NCI-H748 (cell line): ENCODE data around the gene ZNF385C.
"Not testable (repeated sequence)": the region's sequence is repeated elsewhere in the genome, so short reads cannot be mapped to it uniquely, and the experiment has no call there.

Experiments used
- DNase-seq: peaks from one replicate; lab custom pipeline; 2025; ENCODE audit not compliant: unreplicated experiment; lab: John Stamatoyannopoulos, UW

Gene ZNF385C

DNA sequence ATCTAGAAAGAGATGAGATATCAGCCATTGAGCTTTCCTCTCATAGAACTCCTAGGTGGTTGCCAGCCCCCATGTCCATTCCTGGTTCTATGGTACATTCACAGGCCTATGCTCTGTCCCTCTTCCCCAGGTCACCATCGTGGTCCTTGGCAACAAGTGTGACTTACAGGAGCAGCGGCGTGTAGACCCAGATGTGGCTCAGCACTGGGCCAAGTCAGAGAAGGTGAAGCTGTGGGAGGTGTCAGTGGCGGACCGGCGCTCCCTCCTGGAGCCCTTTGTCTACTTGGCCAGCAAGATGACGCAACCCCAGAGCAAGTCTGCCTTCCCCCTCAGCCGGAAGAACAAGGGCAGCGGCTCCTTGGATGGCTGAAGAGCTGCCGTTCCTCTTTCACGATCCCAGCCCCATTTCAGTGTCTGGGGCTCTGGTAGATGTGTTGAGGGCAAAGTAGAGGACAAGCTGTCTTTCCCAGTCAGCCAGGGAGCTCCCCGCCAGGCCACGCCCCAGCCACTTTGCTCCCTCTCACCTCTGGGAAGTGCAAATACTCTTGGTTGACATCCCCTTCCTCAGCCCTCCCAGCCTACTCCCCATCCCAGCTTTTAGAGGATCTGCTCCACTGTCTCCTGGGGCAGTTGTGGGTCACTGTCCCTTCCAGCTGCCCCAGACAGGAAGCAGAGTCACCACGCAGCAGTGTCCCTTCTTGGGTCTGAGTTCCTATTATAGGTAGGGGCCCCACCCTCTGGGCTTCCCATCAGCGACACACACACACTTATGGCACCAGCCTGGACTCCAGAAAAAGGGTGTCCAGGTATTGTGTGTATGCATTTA, 74.5 kb downstream of the ZNF385C start:
- no peak for DNase-seq

GRCh38 chr17:42020845-42021244, 77.4 kb downstream of the ZNF385C start:
- DNase-seq = not testable (repeated sequence)

- peak; percentile 93 for DNase-seq
Observed at GRCh38 chr17:42019509-42020404, 78.5 kb downstream of the ZNF385C start, which contains the start of gene NKIRAS2. TSS of gene NKIRAS2 (plus strand) at chr17:42020090. CDS start at chr17:42021578, 1,488 bp downstream.

GRCh38 chr17:42018988-42019387, 79.3 kb downstream of the ZNF385C start:
- DNase-seq = no peak

GRCh38 chr17:42018339-42018738, 79.9 kb downstream of the ZNF385C start:
- peak; percentile 42 for DNase-seq

DNA sequence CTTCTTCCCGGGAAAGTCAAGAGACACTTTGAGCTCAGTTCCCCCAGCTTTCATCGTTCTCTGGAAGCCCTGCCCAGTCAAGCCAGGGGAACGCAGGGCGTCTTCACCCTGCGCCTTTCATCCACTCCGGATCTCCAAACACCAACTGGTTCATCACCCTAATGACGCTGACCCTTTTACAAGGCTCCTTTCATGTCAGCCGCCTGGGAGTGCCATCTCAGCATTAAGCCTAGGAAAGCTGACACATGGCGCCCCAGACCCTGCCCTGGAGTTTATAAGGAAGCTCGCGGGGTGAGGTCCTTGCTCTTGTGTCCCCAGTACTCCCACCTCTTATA, 80.4 kb downstream of the ZNF385C start:
- no peak for DNase-seq

DNA sequence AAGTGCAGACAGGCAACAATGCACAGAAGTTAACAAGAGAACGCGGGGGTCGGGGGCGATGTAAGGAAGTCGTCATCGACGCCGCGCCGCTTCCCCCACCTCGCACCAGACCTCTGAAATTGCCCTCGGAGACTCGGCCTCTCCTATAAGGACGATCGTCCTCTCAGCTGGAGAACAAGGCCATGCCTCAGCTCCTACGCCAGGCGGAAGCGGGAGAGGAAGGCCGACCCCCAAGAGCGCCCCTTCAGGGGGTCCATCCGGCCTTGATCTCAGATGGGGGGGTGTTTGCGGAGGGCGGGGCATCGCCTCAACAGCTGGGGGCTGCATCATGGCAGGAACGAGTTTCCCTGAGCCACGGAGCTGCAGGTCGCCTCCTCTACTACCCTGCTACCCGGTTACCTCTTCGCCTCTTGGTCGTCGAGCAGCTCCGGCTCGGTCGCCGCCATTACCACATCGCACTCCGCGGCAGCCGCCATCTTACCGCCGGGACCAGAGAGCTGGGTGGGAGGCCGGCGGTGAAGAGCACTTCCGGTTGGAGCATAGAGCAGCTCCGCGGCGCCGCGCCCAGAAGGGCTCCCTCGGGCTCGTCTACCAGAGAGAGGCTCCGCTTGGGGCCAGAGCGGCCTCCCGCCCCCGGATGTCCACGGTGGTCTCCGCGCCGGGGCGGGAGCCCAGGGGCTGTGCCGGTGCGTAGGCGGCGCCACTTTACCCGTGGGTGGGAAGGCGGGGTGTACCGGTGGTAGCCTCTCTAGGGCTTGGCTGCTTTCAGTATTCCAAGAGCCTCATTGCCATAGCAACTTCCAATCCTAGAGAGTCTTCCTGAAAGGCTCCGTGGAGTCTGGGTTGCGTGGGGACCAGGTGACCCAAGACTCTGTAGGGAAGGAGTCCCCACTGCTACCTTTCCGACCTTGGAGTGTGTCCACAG, 81.1 kb downstream of the ZNF385C start, which contains the start of gene DNAJC7:
TSS of gene DNAJC7 (minus strand) at position 499 of the 925 bp plus-strand sequence. CDS start at position 476, 23 bp downstream.
- DNase-seq = peak; percentile 96

DNA sequence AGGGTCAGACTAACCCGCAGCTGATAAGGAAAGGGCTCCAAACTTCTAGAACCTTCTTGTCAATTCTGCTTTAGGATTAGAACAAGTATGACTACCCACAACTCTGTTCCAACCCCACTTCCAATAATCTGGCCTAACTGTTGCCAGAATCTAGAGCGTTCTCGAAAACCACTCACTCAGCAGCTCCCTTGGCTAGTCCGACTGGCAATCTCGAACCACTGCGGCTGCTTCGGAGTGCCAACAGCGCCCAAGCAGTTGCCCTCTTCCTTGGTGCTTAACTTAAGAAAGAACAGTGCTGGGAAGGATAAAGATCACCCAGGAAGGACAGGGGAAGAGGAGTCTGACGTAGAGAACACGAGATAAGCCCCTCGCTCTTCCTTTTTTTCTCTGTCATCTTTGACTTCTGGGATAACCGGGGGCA, 81.9 kb downstream of the ZNF385C start:
- peak; percentile 30 for DNase-seq

DNA sequence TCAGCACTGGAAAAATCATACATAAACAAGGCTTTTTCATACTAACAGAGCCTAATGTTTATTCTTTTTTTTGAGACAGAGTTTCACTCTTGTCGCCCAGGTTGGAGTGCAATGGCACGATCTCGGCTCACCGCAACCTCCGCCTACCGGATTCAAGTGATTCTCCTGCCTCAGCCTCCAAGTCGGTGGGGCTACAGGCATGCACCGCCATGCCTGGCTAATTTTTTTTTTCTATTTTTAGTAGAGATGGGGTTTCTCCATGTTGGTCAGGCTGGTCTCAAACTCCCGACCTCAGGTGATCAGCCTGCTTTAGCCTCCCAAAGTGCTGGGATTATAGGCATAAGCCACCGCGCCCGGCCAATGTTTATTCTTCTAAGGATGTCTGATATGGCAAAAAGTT, 84.5 kb downstream of the ZNF385C start:
- not testable (repeated sequence) for DNase-seq

- DNase-seq = not testable (repeated sequence)
Observed at GRCh38 chr17:42012363-42012762, 85.9 kb downstream of the ZNF385C start.

- DNase-seq = no peak
Observed at GRCh38 chr17:42010898-42011516, 87.3 kb downstream of the ZNF385C start.

GRCh38 chr17:42010266-42010680, 88.0 kb downstream of the ZNF385C start:
- DNase-seq = not testable (repeated sequence)

DNA sequence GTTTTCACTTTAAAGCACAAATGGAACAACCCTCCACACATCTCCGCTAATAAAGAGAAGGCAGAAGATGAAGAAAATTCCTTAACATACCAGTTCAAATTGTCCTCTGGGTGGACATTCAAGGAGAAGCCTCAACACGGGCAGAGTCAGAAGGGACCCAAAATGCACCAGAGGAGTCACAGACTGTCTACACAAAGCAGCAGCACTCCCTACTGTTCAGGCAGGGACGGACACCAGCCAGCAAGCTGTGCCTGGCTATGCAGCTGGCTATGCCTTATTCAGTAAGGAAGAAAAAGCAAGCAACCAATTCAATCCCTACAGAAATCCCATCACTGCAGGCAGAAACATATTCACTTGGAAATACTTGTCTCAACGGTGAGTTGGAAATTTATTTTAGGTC, 89.1 kb downstream of the ZNF385C start:
- DNase-seq = no peak

DNA sequence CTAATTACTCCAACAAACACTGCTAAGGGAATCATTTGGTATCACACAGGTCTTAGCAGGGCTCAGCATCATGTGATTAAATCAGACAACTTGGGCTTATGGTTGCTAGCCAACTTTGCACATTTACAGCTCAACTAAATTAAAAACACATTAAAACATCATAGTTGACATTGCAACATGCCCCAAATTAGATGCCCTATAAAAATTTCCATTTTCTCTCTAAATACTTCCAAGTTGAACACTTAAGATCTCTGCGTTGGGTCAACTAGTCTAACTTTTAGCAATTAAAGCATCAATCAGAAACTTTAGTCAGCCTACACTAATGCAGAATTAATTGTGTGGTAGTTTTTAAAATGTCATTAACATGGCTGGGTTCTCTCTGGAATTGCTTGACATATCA, 93.1 kb downstream of the ZNF385C start:
- no peak for DNase-seq

- no peak for DNase-seq
Observed at GRCh38 chr17:42002792-42003301, 95.4 kb downstream of the ZNF385C start.

- DNase-seq = no peak
Observed at GRCh38 chr17:42002175-42002791, 96.0 kb downstream of the ZNF385C start.

GRCh38 chr17:42001729-42002128, 96.5 kb downstream of the ZNF385C start:
- no peak for DNase-seq

DNA sequence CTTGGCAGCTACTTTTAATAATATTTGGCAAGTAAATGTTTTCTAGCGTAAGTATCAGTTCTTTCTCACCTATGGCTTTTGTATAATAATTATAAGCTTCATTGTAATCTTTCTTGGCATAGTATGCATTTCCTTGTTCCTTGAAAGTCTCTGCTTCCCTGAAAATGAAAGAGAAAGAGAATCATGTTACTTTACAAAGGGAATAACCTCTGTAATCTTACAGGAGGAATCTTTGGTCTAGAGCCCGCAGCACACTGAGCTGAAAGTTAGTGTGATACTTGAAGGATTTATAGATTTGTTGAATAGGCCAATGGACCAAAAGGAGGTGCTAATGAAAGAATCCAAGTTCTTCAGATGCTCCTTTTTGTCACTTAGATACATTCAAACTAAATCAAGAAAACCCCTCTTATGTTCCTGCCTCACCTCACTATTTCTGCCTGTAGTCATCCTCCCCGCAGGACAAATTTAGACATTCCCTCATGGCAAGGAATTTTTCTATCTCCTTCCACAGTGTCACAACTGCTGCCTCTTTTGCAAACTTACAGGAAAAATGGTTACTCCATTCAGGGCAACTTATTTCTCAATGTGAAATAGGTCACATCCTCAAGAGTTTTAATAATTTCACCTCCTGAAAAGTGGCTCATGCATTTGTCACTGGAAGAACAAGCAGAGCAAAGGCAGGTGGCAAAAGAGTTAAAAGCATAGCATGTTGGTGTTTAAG, 97.7 kb downstream of the ZNF385C start:
- no peak for DNase-seq

DNA sequence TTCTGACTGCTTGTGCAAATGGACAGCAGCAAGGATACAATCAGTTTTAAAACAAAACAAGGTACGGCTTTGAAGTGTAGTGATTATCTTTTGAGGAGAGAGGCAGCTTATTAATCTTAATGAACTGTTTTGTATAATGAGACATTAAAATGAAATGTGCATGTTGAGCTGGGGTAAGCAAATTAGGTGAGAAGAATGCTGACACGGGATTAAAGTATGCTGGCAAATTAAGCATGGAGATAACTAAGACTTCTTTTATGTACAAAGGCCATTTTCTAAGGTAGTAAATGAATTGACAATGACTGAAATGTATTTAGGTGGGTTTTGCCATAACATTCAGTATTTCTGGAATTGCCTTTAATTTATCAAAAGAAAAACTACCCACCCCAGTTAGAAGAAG, 99.8 kb downstream of the ZNF385C start:
- no peak for DNase-seq
